ENCODE data around the gene BAZ1B. TPM values are rescaled to one million over a fixed set of nuclear protein-coding genes. Genes with fewer than 3 reads are reported as not detected.

BAZ1B gene
- total RNA-seq, 4 donors from 2014 or later = 56.0 to 77.8 (median 69.6) TPM

DNA sequence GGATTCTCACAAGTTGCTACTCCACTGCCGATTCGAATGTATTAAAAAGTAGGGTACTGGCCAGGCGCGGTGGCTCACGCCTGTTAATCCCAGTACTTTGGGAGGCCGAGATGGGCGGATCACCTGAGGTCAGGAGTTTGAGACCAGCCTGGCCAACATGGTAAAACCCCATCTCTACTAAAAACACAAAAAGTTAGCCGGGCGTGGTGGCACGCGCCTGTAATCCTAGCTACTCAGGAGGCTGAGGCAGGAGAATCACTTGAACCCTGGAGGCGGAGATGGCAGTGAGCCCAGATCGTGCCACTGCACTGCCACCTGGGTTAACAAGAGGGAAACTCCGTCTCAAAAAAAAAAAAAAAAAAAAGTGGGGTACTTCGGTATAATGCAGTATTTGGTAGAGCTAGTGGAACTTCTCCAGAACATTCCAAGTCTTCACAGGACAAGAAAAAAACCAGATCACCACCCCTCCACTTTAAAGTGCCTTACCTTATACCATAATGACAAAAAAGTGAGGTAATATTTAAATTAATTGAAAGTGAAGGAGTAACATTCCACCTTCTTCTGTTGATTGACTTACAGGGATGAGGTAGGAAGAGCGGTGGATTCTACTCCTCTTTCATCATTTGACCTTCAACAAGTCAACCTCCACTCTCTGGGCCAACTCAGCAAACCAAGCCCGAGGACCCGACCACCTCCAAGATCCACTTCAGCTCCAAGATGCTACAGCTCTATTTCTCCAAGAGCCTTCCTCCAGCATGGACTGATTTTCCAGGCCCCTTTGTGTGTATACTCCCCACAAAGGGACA, 2.0 kb downstream of the BAZ1B start:
- Histone ChIP-seq H3K36me3 (peaks cover 0 to 26% of the 10 kb centered on the region in 2 donors), H3K27me3 (no peaks in the 10 kb centered on the region), H3K4me1 (peaks cover 0 to 69% (median 30%) of the 10 kb centered on the region in 3 donors), H3K27ac (peak overlapping the region; percentile 80 to 98 (median 96)), H3K4me3 (peak overlapping the region; percentile 84 to 98), H3K9me3 (no peaks in the 10 kb centered on the region)
- no peak for ATAC-seq
- WGBS, 2 donors (ENCODE audit: low coverage in 1 of 2) = 6 to 42% methylated on average over 4 to 7 of the region's 18 CpGs
- TF ChIP-seq EP300 (IDR thresholded peaks at IDR 0.05) (no peak), POLR2AphosphoS5 (IDR thresholded peaks at IDR 0.05) (no peak), POLR2A (IDR thresholded peaks at IDR 0.05) (no peak)
- TF ChIP-seq, protein P1, sequence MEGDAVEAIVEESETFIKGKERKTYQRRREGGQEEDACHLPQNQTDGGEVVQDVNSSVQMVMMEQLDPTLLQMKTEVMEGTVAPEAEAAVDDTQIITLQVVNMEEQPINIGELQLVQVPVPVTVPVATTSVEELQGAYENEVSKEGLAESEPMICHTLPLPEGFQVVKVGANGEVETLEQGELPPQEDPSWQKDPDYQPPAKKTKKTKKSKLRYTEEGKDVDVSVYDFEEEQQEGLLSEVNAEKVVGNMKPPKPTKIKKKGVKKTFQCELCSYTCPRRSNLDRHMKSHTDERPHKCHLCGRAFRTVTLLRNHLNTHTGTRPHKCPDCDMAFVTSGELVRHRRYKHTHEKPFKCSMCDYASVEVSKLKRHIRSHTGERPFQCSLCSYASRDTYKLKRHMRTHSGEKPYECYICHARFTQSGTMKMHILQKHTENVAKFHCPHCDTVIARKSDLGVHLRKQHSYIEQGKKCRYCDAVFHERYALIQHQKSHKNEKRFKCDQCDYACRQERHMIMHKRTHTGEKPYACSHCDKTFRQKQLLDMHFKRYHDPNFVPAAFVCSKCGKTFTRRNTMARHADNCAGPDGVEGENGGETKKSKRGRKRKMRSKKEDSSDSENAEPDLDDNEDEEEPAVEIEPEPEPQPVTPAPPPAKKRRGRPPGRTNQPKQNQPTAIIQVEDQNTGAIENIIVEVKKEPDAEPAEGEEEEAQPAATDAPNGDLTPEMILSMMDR (IDR thresholded peaks at IDR 0.05) = no peak

DNA sequence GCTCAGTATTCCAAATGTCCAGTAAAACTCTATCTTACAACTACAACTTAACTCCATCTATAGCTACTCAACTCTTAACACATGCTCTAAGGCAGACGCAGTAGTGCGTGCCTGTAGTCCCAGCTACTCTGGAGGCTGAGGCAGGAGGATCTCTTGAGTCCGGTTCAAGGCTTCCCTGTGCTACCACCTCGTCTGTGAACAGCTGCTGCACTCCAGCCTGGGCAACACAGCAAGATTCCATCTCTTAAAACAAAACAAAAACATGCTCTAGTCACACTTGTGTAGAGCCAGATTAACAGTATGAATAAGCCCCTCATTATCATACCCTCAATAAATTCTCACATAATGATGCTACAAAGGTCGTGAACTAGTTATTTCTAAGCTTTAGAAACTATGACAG, 3.6 kb downstream of the BAZ1B start:
- Histone ChIP-seq H3K36me3 (peaks cover 0 to 41% of the 10 kb centered on the region in 2 donors), H3K9me3 (no peaks in the 10 kb centered on the region), H3K27ac (peak overlapping the region in 2 of 4 donors; percentile 23 to 95), H3K27me3 (no peaks in the 10 kb centered on the region), H3K4me3 (no peak overlapping the region), H3K4me1 (peaks cover 0 to 85% (median 30%) of the 10 kb centered on the region in 3 donors)
- 56 to 63% methylated on average over 1 to 5 of the region's 5 CpGs for WGBS, 2 donors (ENCODE audit: low coverage in 1 of 2)
- no peak for ATAC-seq
- TF ChIP-seq, protein P1 (IDR thresholded peaks at IDR 0.05) = no peak
- no peak for TF ChIP-seq POLR2A (IDR thresholded peaks at IDR 0.05)
- no peak for TF ChIP-seq POLR2AphosphoS5 (IDR thresholded peaks at IDR 0.05)
- TF ChIP-seq EP300 (IDR thresholded peaks at IDR 0.05) = no peak

DNA sequence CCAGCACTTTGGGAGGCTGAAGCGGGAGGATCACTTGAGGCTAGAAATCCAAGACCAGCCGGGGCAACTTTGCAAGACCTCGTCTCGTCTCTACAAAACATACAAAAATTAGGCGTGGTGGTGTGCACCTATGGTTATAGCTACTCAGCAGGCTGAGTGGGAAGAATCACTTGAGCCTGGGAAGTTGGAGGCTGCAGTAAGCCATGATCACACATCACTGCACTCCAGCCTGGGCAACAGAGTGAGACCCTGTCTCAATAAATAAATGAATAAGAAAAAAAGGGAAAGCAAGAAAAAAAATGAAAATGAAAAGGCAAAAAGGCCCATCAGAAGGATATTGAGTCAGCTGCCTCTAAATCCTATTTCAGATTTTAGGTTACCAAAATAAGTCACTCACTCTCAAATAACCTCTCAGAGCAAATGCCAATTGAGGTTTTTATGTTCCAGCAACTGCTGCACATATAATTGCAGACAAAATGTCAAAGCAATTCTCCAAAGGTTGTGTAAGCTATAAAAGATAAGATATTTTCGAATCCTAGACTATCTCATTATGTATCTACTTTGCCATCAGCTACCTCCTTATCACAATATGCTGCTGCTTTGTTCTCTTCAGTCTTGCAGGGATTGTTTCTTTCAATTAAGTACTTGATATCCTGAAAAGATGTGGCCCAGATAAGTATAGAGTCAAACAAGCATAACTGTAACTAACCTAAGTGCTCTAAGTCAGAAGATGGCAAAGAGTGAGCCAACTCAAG, 4.7 kb downstream of the BAZ1B start:
- Histone ChIP-seq H3K4me1 (peaks cover 0 to 87% (median 26%) of the 10 kb centered on the region in 3 donors), H3K36me3 (peaks cover 0 to 47% of the 10 kb centered on the region in 2 donors), H3K27ac (no peak overlapping the region), H3K4me3 (no peak overlapping the region), H3K9me3 (no peaks in the 10 kb centered on the region), H3K27me3 (no peaks in the 10 kb centered on the region)
- 81 to 100% methylated on average over 3 to 6 of the region's 6 CpGs for WGBS, 2 donors (ENCODE audit: low coverage in 1 of 2)
- no peak for TF ChIP-seq POLR2AphosphoS5 (IDR thresholded peaks at IDR 0.05)
- TF ChIP-seq EP300 (IDR thresholded peaks at IDR 0.05) = no peak
- TF ChIP-seq POLR2A (IDR thresholded peaks at IDR 0.05) = no peak
- TF ChIP-seq, protein P1 (IDR thresholded peaks at IDR 0.05) = no peak
- ATAC-seq = no peak

GRCh38 chr7:73515178-73515577, 6.9 kb downstream of the BAZ1B start:
- ATAC-seq = no peak
- TF ChIP-seq POLR2A (IDR thresholded peaks at IDR 0.05) = no peak
- TF ChIP-seq POLR2AphosphoS5 (IDR thresholded peaks at IDR 0.05) = no peak
- Histone ChIP-seq H3K4me1 (peaks cover 0 to 97% (median 20%) of the 10 kb centered on the region in 3 donors), H3K9me3 (no peaks in the 10 kb centered on the region), H3K36me3 (peaks cover 0 to 57% of the 10 kb centered on the region in 2 donors), H3K4me3 (no peak overlapping the region), H3K27ac (no peak overlapping the region), H3K27me3 (no peaks in the 10 kb centered on the region)
- 80 to 86% methylated on average over 3 of the region's 3 CpGs for WGBS, 2 donors (ENCODE audit: low coverage in 1 of 2)

DNA sequence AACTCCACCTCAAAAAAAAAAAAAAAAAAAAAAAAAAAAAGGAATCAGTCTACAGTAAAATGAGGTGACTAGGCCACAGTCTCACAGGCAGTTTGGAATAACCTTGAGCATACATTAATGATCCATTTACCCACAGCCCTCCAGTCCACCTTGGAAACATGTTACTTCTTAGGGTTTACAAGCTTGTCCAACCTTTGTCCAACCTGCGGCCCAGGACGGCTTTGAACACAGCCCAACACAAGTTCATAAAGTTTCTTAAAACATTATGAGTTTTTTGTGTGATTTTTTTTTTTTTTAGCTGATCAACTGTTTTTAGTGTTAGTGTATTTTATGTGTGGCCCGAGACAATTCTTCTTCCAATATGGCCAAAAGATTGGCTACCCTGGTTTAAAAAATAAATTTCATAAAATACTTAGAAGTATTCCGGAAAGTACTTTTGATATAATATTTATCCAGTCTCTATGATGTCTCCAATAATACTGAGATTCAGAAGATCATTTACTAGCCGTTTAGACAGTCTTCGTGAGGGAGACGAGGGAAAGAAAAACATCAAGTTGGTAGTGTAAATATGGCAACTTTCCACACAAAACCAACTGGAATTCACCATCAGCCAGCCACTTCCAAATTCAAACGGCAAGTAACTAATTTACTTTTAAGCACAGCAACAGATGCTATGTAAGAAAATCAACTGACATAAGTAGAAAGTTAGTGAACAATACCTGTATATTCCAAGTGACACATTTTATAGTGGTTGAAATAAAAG, 9.9 kb downstream of the BAZ1B start:
- TF ChIP-seq, protein P1 (IDR thresholded peaks at IDR 0.05) = no peak
- TF ChIP-seq POLR2AphosphoS5 (IDR thresholded peaks at IDR 0.05) = no peak
- TF ChIP-seq POLR2A (IDR thresholded peaks at IDR 0.05) = no peak
- no peak for TF ChIP-seq EP300 (IDR thresholded peaks at IDR 0.05)
- Histone ChIP-seq H3K9me3 (no peaks in the 10 kb centered on the region), H3K4me3 (no peak overlapping the region), H3K27me3 (no peaks in the 10 kb centered on the region), H3K36me3 (peaks cover 0 to 82% of the 10 kb centered on the region in 2 donors), H3K27ac (peak overlapping the region in 1 of 4 donors; percentile 55), H3K4me1 (peaks cover 0 to 81% (median 4%) of the 10 kb centered on the region in 3 donors)
- WGBS, 2 donors (ENCODE audit: low coverage in 1 of 2) = 40 to 49% methylated on average over 8 of the region's 8 CpGs
- no peak for ATAC-seq
